ENCODE data around the gene PSMD11.

PSMD11 gene

GRCh38 chr17:32463304-32463703 lies 19.0 kb downstream of the PSMD11 start:
- DNase-seq (ENCODE audit: insufficient read length, low spot score), result no peak
- no peak for FAIRE-seq

- FAIRE-seq (no peak), DNase-seq (ENCODE audit: insufficient read length, low spot score) (no peak)
These were observed 20.1 kb downstream of the PSMD11 start for GRCh38 chr17:32464374-32464773.

- DNase-seq (ENCODE audit: insufficient read length, low spot score), result no peak
- FAIRE-seq, result no peak
These were observed 23.6 kb downstream of the PSMD11 start for GRCh38 chr17:32467949-32468348.

GRCh38 chr17:32470405-32471167 lies 26.3 kb downstream of the PSMD11 start:
- FAIRE-seq, result no peak
- DNase-seq (ENCODE audit: insufficient read length, low spot score), result no peak

- no peak for FAIRE-seq
- no peak for DNase-seq (ENCODE audit: insufficient read length, low spot score)
These were observed 27.3 kb downstream of the PSMD11 start for GRCh38 chr17:32471652-32472051.

GRCh38 chr17:32475258-32475657 lies 30.9 kb downstream of the PSMD11 start:
- DNase-seq (ENCODE audit: insufficient read length, low spot score), result no peak
- no peak for FAIRE-seq

GRCh38 chr17:32477220-32477619 lies 32.9 kb downstream of the PSMD11 start:
- FAIRE-seq (no peak), DNase-seq (ENCODE audit: insufficient read length, low spot score) (no peak)

- DNase-seq (ENCODE audit: insufficient read length, low spot score) (no peak), FAIRE-seq (no peak)
These were observed 34.8 kb downstream of the PSMD11 start for GRCh38 chr17:32479074-32479617.

GRCh38 chr17:32481193-32481592 lies 36.9 kb downstream of the PSMD11 start:
- no peak for DNase-seq (ENCODE audit: insufficient read length, low spot score)
- FAIRE-seq, result no peak

GRCh38 chr17:32482568-32483320 lies 38.4 kb downstream of the PSMD11 start:
- FAIRE-seq, result no peak
- no peak for DNase-seq (ENCODE audit: insufficient read length, low spot score)

GRCh38 chr17:32483451-32484019 lies 39.2 kb downstream of the PSMD11 start:
- peak; percentile 70 for DNase-seq (ENCODE audit: insufficient read length, low spot score)
- FAIRE-seq, result no peak

GRCh38 chr17:32484041-32484461 lies 39.7 kb downstream of the PSMD11 start:
- DNase-seq (ENCODE audit: insufficient read length, low spot score) (no peak), FAIRE-seq (no peak)

GRCh38 chr17:32484628-32485027 lies 40.3 kb downstream of the PSMD11 start:
- DNase-seq (ENCODE audit: insufficient read length, low spot score) (no peak), FAIRE-seq (no peak)

GRCh38 chr17:32485261-32486110 lies 41.2 kb downstream of the PSMD11 start:
- peak; percentile 49 for FAIRE-seq
- DNase-seq (ENCODE audit: insufficient read length, low spot score), result no peak

GRCh38 chr17:32486111-32486700 lies 41.9 kb downstream of the PSMD11 start:
- peak; percentile 69 for DNase-seq (ENCODE audit: insufficient read length, low spot score)
- peak; percentile 57 for FAIRE-seq

- peak; percentile 69 for DNase-seq (ENCODE audit: insufficient read length, low spot score)
- no peak for FAIRE-seq
These were observed 42.6 kb downstream of the PSMD11 start, which contains the start of gene CDK5R1 for GRCh38 chr17:32486701-32487472. Gene CDK5R1 (plus strand): TSS chr17:32486993. CDS start chr17:32487621, 628 bp downstream.

GRCh38 chr17:32487473-32488176 lies 43.3 kb downstream of the PSMD11 start:
- FAIRE-seq, result peak; percentile 33
- DNase-seq (ENCODE audit: insufficient read length, low spot score), result no peak

GRCh38 chr17:32488177-32488542 lies 43.9 kb downstream of the PSMD11 start:
- DNase-seq (ENCODE audit: insufficient read length, low spot score), result no peak
- peak; percentile 66 for FAIRE-seq

Measured in HTR-8/SVneo (cell line).